Loucy (cell line): Measurements from ENCODE around the gene CDC42BPB.
"Not testable (repeated sequence)": the region's sequence is repeated elsewhere in the genome, so short reads cannot be mapped to it uniquely, and the experiment has no call there.

Source experiments
- H2AFZ ChIP-seq: fragments of 200-600 bp; sonication (generic); 2 replicates; pipeline ENCODE4 v1.6.0; 2016; ENCODE audit warnings: antibody characterized with exemption, mild to moderate bottlenecking, low read length, moderate library complexity
- H3F3A ChIP-seq: fragments of 200-600 bp; 2 replicates; pipeline ENCODE4 v1.6.0; 2016; ENCODE audit warnings: antibody characterized with exemption, low read depth, mild to moderate bottlenecking
- H3K27me3 ChIP-seq: fragments of 200-600 bp; sonication (generic); 2 replicates; pipeline ENCODE4 v1.6.1; 2014; ENCODE audit warnings: low read length, mild to moderate bottlenecking; ENCODE audit not compliant: insufficient read depth, poor library complexity, severe bottlenecking
- H3K36me3 ChIP-seq: fragments of 200-600 bp; sonication (generic); 2 replicates; pipeline ENCODE4 v1.6.1; 2016; ENCODE audit warnings: low read length; ENCODE audit not compliant: insufficient read depth
- H3K4me1 ChIP-seq: fragments of 200-600 bp; sonication (generic); 2 replicates; pipeline ENCODE4 v1.5.1; 2014; ENCODE audit warnings: low read length, mild to moderate bottlenecking; ENCODE audit not compliant: insufficient read depth, poor library complexity, severe bottlenecking
- H3K4me2 ChIP-seq: fragments of 200-600 bp; sonication (generic); 2 replicates; pipeline ENCODE4 v1.6.0; 2014; ENCODE audit warnings: antibody characterized with exemption, low read length, low read depth, mild to moderate bottlenecking; ENCODE audit not compliant: poor library complexity, severe bottlenecking
- H3K4me3 ChIP-seq: fragments of 200-600 bp; sonication (generic); 2 replicates; pipeline ENCODE4 v1.5.1; 2014; ENCODE audit warnings: low read length, mild to moderate bottlenecking, mixed read lengths; ENCODE audit not compliant: poor library complexity, severe bottlenecking
- H3K79me2 ChIP-seq: fragments of 200-600 bp; sonication (generic); 2 replicates; pipeline ENCODE4 v1.6.1; 2014; ENCODE audit warnings: low read length; ENCODE audit not compliant: insufficient read depth
- H3K9ac ChIP-seq: fragments of 200-600 bp; sonication (generic); 2 replicates; pipeline ENCODE4 v1.6.0; 2014; ENCODE audit warnings: mild to moderate bottlenecking, low read depth, low read length, moderate library complexity; ENCODE audit not compliant: poor library complexity, severe bottlenecking
- H3K9me2 ChIP-seq: fragments of 200-600 bp; sonication (generic); replicated peaks from 2 replicates; pipeline ENCODE4 v1.6.1; 2016; ENCODE audit warnings: low read depth, low read length, mixed read lengths
- H3K9me3 ChIP-seq: fragments of 200-600 bp; sonication (generic); 2 replicates; pipeline ENCODE4 v1.6.1; 2014; ENCODE audit warnings: mild to moderate bottlenecking, antibody characterized with exemption, low read length, low read depth; ENCODE audit not compliant: insufficient read depth
- H4K20me1 ChIP-seq: fragments of 200-600 bp; sonication (generic); 2 replicates; pipeline ENCODE4 v1.6.0; 2014; ENCODE audit warnings: antibody characterized with exemption, low read length, mild to moderate bottlenecking; ENCODE audit not compliant: insufficient read depth, poor library complexity, severe bottlenecking
- EZH2phosphoT487 ChIP-seq: fragments of 200-600 bp; IDR thresholded peaks from 2 replicates; pipeline ENCODE4 v1.6.1; 2018; ENCODE audit warnings: antibody characterized with exemption, mild to moderate bottlenecking, moderate library complexity, borderline replicate concordance
- TF ChIP-seq, protein P1 (sequence below): fragments of 200-600 bp; sonication (generic); conservative IDR thresholded peaks from 2 replicates; pipeline ENCODE4 v1.5.1; 2014; ENCODE audit warnings: mild to moderate bottlenecking, antibody characterized with exemption, low read length

The CDC42BPB gene

DNA sequence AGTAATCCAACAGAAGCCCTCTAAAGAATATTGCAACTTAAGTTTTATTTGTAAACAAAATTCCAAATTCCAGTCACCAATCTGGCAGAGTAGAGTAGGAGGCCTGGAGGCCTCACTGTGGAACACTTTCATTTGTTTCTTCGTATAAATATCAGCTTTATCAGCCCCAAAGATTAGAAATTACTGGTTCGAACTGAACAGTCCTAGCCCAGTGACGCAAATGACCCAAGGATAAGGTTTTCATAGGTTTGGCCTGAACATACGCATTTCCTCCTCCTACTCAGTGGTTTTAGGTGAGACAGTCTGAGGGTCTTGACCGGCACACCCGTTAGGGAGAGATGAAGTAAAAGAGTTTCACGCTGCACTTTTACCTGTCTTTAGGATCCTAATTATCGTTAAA, 1.7 kb downstream of the CDC42BPB start:
- Histone ChIP-seq H3K9ac (no peak overlapping the region), H4K20me1 (no peaks in the 10 kb centered on the region), H3K9me2 (no peaks in the 10 kb centered on the region), H3K4me1 (no peaks in the 10 kb centered on the region), H3F3A (no peaks in the 10 kb centered on the region), H3K79me2 (no peaks in the 10 kb centered on the region), H3K36me3 (no peaks in the 10 kb centered on the region), H2AFZ (no peak overlapping the region), H3K27me3 (no peaks in the 10 kb centered on the region), H3K4me2 (no peak overlapping the region), H3K9me3 (no peaks in the 10 kb centered on the region), H3K4me3 (no peak overlapping the region)
- TF ChIP-seq EZH2phosphoT487 = no peak

DNA sequence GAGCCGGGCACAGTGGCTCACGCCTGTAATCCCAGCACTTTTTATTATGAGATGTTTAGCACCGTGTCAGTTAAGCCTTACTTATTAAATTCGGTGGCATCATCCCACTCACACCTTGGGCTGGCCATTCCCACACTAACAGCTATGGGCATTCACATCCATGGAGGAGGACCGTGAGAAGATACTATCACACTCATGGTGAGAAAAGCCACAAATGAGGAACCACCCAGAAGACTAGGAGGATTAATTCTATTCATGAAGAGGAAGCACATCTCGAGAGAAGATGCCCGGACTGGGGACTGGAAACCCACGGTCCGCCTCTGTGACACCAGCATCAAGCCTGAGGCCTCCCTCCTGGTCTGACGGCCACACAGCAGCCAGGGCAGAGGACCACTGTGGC, 4.9 kb downstream of the CDC42BPB start:
- no peak overlapping the region for H3K4me3 ChIP-seq
- no peak overlapping the region for H2AFZ ChIP-seq
- no peak for TF ChIP-seq EZH2phosphoT487
- TF ChIP-seq, protein P1, sequence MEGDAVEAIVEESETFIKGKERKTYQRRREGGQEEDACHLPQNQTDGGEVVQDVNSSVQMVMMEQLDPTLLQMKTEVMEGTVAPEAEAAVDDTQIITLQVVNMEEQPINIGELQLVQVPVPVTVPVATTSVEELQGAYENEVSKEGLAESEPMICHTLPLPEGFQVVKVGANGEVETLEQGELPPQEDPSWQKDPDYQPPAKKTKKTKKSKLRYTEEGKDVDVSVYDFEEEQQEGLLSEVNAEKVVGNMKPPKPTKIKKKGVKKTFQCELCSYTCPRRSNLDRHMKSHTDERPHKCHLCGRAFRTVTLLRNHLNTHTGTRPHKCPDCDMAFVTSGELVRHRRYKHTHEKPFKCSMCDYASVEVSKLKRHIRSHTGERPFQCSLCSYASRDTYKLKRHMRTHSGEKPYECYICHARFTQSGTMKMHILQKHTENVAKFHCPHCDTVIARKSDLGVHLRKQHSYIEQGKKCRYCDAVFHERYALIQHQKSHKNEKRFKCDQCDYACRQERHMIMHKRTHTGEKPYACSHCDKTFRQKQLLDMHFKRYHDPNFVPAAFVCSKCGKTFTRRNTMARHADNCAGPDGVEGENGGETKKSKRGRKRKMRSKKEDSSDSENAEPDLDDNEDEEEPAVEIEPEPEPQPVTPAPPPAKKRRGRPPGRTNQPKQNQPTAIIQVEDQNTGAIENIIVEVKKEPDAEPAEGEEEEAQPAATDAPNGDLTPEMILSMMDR = no peak
- no peak overlapping the region for H3K4me2 ChIP-seq
- H3K9me2 ChIP-seq = no peaks in the 10 kb centered on the region
- no peaks in the 10 kb centered on the region for H3K36me3 ChIP-seq
- no peaks in the 10 kb centered on the region for H3K4me1 ChIP-seq
- no peaks in the 10 kb centered on the region for H3K79me2 ChIP-seq
- H3K27me3 ChIP-seq = no peaks in the 10 kb centered on the region
- H3F3A ChIP-seq = no peaks in the 10 kb centered on the region
- no peak overlapping the region for H3K9ac ChIP-seq
- no peaks in the 10 kb centered on the region for H4K20me1 ChIP-seq
- no peaks in the 10 kb centered on the region for H3K9me3 ChIP-seq

DNA sequence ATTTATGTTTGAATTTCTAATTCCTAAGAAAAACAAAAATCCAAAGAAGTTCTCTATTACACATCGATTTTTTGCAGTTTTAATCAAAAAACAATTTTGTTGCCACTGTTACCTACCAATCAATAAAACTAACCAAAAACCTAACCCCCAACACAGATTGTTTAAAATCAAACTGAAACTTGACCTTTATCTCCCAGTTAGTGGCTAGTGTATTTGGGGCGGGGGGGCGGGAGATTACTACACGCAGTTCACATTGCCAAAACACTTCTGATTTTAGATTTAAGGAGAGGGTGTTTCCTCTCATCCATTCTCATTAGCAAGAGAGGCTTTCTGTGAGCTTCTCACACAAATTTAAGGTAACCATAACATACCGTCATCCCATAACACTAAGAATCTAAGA, 6.4 kb downstream of the CDC42BPB start:
- no peak for TF ChIP-seq EZH2phosphoT487
- TF ChIP-seq, protein P1 = no peak
- Histone ChIP-seq H3K27me3 (no peaks in the 10 kb centered on the region), H3K4me1 (no peaks in the 10 kb centered on the region), H3K9me3 (no peaks in the 10 kb centered on the region), H2AFZ (no peak overlapping the region), H3K4me2 (no peak overlapping the region), H3K9ac (no peak overlapping the region), H3K79me2 (no peaks in the 10 kb centered on the region), H3K9me2 (no peaks in the 10 kb centered on the region), H3F3A (no peaks in the 10 kb centered on the region), H4K20me1 (no peaks in the 10 kb centered on the region), H3K36me3 (no peaks in the 10 kb centered on the region), H3K4me3 (no peak overlapping the region)

DNA sequence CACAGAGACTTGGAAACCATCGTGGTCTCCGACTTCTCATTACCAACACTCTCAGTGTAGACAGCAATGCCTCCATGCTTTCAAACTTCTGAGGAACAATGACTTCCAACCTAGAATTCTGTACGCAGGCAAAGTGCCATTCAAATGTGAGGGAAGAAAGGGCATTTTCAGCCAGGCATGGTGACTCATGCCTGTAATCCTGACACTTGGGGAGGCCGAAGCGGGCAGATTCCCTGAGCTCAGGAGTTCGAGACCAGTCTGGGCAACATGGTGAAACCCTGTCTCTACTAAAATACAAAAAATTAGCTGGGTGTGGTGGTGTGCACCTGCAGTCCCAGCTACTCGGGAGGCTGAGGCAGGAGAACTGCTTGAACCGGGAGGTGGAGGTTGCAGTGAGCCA, 9.9 kb downstream of the CDC42BPB start:
- not testable (repeated sequence) for H3K9me3 ChIP-seq, H3K4me3 ChIP-seq, H3F3A ChIP-seq, H4K20me1 ChIP-seq, H3K9ac ChIP-seq, H3K4me2 ChIP-seq, H3K4me1 ChIP-seq, H3K36me3 ChIP-seq, H3K79me2 ChIP-seq, H3K9me2 ChIP-seq, H3K27me3 ChIP-seq, H2AFZ ChIP-seq
